Measurements from ENCODE around the gene MAP4. TPM values are rescaled to one million over a fixed set of nuclear protein-coding genes. Genes with fewer than 3 reads are reported as not detected.

MAP4 gene
- total RNA-seq, 4 donors from 2014 or later = 597 to 976 (median 687) TPM

DNA sequence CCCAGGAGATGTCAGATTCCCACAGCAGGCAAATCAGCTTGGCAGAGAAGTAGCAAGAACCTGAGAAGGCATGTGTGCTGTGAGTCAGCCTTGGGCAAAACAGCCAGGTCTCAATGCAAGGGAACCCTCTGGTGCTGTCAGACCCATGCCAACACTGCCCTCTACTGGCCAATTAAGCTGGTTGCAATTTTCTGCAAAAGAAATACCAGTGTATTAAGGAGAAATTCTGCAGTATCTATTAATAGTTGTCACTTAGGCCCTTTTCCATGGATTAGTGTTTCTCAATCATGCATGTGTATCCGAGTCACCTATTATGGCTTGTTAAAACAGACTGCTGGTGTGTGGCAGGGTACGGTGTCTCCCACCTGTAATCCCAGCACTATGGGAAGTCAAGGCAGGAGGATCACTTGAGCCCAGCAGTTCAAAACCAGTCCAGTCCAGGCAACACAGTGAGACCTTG, 26.2 kb downstream of the MAP4 start:
- peak overlapping the region; percentile 80 to 87 (median 81) for H3K27ac ChIP-seq
- H3K9me3 ChIP-seq = no peaks in the 10 kb centered on the region
- TF ChIP-seq, protein P1, sequence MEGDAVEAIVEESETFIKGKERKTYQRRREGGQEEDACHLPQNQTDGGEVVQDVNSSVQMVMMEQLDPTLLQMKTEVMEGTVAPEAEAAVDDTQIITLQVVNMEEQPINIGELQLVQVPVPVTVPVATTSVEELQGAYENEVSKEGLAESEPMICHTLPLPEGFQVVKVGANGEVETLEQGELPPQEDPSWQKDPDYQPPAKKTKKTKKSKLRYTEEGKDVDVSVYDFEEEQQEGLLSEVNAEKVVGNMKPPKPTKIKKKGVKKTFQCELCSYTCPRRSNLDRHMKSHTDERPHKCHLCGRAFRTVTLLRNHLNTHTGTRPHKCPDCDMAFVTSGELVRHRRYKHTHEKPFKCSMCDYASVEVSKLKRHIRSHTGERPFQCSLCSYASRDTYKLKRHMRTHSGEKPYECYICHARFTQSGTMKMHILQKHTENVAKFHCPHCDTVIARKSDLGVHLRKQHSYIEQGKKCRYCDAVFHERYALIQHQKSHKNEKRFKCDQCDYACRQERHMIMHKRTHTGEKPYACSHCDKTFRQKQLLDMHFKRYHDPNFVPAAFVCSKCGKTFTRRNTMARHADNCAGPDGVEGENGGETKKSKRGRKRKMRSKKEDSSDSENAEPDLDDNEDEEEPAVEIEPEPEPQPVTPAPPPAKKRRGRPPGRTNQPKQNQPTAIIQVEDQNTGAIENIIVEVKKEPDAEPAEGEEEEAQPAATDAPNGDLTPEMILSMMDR (IDR thresholded peaks at IDR 0.05 in 4 of 5, conservative IDR thresholded peaks at IDR 0.05 in 1 of 5) = peak; percentile 93 to 96 (median 94)
- no peak for TF ChIP-seq POLR2A (IDR thresholded peaks at IDR 0.05)
- H3K4me1 ChIP-seq = peaks cover 49 to 53% of the 10 kb centered on the region in 2 donors
- no peaks in the 10 kb centered on the region for H3K27me3 ChIP-seq
- H3K4me3 ChIP-seq = peak overlapping the region in 1 of 4 donors; percentile 14
- H3K36me3 ChIP-seq = peaks cover 0 to 6% of the 10 kb centered on the region in 2 donors
- DNase-seq = peak; percentile 90 to 94
- in situ Hi-C loops (cut with MboI; ENCODE audit: low sequenced_read_pairs in 4 of 4) = loop anchor here (10.0 to 25.0 kb wide), 4 partner anchors 155 to 453 kb away; no protein-coding TSS in a partner anchor
- intact Hi-C loops (cut with DNase I; ENCODE audit: low total_unique reads) = loop anchor here (1.0 to 5.0 kb wide), 7 partner anchors 23 to 165 kb away; no protein-coding TSS in a partner anchor
- peak; percentile 98 to 99 for ATAC-seq

DNA sequence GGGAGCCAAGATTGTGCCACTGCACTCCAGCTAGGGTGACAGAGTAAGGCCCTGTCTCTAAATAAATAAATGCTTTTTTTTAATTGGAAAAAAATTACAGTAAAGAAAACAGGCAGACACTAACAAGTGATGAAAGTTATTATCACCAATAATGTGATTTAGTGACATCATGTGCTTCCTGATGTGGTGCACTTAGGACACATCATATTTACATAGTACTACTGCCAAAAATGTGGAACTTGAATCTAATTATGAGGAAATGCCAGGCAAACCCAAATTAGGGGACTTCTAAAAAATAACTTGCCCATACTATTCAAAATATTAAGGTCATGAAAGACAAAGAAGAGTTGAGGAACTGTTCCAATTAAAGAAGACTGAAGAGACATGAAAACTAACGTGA, 30.8 kb downstream of the MAP4 start:
- TF ChIP-seq POLR2A (IDR thresholded peaks at IDR 0.05) = no peak
- TF ChIP-seq, protein P1 (IDR thresholded peaks at IDR 0.05 in 4 of 5, conservative IDR thresholded peaks at IDR 0.05 in 1 of 5) = no peak
- Histone ChIP-seq H3K4me3 (no peak overlapping the region), H3K36me3 (no peaks in the 10 kb centered on the region), H3K4me1 (peaks cover 57 to 71% of the 10 kb centered on the region in 2 donors), H3K9me3 (no peaks in the 10 kb centered on the region), H3K27ac (peak overlapping the region; percentile 3 to 87 (median 18)), H3K27me3 (no peaks in the 10 kb centered on the region)
- ATAC-seq (no peak), DNase-seq (no peak)
- intact Hi-C loops (cut with DNase I; ENCODE audit: low total_unique reads) (loop anchor here (5.0 kb wide), 2 partner anchors 73 to 128 kb away; no protein-coding TSS in a partner anchor), in situ Hi-C loops (cut with MboI; ENCODE audit: low sequenced_read_pairs in 4 of 4) (loop anchor here in 3 of 4 donors (10.0 to 25.0 kb wide), 4 partner anchors 151 to 448 kb away; no protein-coding TSS in a partner anchor)

- intact Hi-C loops (cut with DNase I; ENCODE audit: low total_unique reads) (no loop called here), in situ Hi-C loops (cut with MboI; ENCODE audit: low sequenced_read_pairs in 4 of 4) (loop anchor here in 3 of 4 donors (5.0 to 25.0 kb wide), 5 partner anchors 147 to 447 kb away; no protein-coding TSS in a partner anchor)
- DNase-seq (no peak), ATAC-seq (no peak)
- H3K27me3 ChIP-seq = no peaks in the 10 kb centered on the region
- H3K4me1 ChIP-seq = peaks cover 51 to 61% of the 10 kb centered on the region in 2 donors
- H3K9me3 ChIP-seq = no peaks in the 10 kb centered on the region
- TF ChIP-seq POLR2A (IDR thresholded peaks at IDR 0.05) = no peak
- TF ChIP-seq, protein P1 (IDR thresholded peaks at IDR 0.05 in 4 of 5, conservative IDR thresholded peaks at IDR 0.05 in 1 of 5) = no peak
- peak overlapping the region in 2 of 4 donors; percentile 28 to 44 for H3K27ac ChIP-seq
- no peak overlapping the region for H3K4me3 ChIP-seq
- H3K36me3 ChIP-seq = no peaks in the 10 kb centered on the region
These were observed 32.0 kb downstream of the MAP4 start for GRCh38 chr3:47984075-47984728.

GRCh38 chr3:47980795-47981194, 35.4 kb downstream of the MAP4 start:
- no peak overlapping the region for H3K4me3 ChIP-seq
- peak overlapping the region in 2 of 4 donors; percentile 27 to 29 for H3K27ac ChIP-seq
- peaks cover 31 to 33% of the 10 kb centered on the region in 2 donors for H3K4me1 ChIP-seq
- DNase-seq (no peak), ATAC-seq (no peak)
- H3K27me3 ChIP-seq = no peaks in the 10 kb centered on the region
- TF ChIP-seq POLR2A (IDR thresholded peaks at IDR 0.05) = no peak
- TF ChIP-seq, protein P1 (IDR thresholded peaks at IDR 0.05 in 4 of 5, conservative IDR thresholded peaks at IDR 0.05 in 1 of 5) = no peak
- no peaks in the 10 kb centered on the region for H3K9me3 ChIP-seq
- intact Hi-C loops (cut with DNase I; ENCODE audit: low total_unique reads) (no loop called here), in situ Hi-C loops (cut with MboI; ENCODE audit: low sequenced_read_pairs in 4 of 4) (loop anchor here in 3 of 4 donors (5.0 to 25.0 kb wide), 5 partner anchors 143 to 443 kb away; no protein-coding TSS in a partner anchor)
- H3K36me3 ChIP-seq = no peaks in the 10 kb centered on the region
